Fibroblast of pulmonary artery (primary cell): ENCODE data around the gene CASP7.

ENCODE experiments used
- DNase-seq: peaks from one replicate; pipeline ENCODE4 v3.0.0-alpha.2; 2010; ENCODE audit warnings: low read depth
- H3K4me3 ChIP-seq: replicated peaks from 2 replicates; pipeline ENCODE4 v1.5.1; 2011; ENCODE audit warnings: low read depth, mild to moderate bottlenecking, control low read depth, low read length, moderate library complexity
- TF ChIP-seq, protein P1 (sequence below): IDR thresholded peaks from 2 replicates; pipeline ENCODE4 v1.5.1; 2011; ENCODE audit warnings: mild to moderate bottlenecking, control low read depth, low read length, inconsistent platforms; ENCODE audit errors: missing control alignments

CASP7 gene

DNA sequence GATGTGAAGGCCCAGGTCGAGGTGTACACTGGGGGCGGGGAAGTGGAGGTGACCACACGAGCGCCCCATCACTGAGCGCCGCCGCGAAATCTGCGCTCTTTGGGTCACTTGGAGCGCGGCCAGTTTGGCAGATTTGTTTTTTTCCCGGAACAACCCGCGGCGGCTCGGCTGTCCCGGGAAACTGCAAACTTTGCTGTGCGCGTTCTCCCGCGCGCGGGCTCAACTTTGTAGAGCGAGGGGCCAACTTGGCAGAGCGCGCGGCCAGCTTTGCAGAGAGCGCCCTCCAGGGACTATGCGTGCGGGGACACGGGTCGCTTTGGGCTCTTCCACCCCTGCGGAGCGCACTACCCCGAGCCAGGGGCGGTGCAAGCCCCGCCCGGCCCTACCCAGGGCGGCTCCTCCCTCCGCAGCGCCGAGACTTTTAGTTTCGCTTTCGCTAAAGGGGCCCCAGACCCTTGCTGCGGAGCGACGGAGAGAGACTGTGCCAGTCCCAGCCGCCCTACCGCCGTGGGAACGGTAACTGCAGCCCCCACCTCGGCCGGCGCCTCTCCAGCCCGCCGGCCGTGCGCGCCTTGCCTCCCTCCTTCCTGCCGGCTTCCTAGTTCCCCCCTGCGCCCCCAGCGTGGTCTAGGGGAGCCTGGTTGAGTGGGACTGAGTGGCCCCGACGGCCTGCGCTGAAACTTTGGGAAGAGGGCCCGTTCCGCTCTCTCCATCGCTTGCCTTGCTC lies at the start of gene CASP7:
Gene CASP7 (plus strand): TSS at position 450 of the 727 bp plus-strand sequence. CDS start 17,582 bp downstream, outside the sequence.
- H3K4me3 ChIP-seq = peak within 1 kb of the TSS; percentile 96
- TF ChIP-seq, protein P1, sequence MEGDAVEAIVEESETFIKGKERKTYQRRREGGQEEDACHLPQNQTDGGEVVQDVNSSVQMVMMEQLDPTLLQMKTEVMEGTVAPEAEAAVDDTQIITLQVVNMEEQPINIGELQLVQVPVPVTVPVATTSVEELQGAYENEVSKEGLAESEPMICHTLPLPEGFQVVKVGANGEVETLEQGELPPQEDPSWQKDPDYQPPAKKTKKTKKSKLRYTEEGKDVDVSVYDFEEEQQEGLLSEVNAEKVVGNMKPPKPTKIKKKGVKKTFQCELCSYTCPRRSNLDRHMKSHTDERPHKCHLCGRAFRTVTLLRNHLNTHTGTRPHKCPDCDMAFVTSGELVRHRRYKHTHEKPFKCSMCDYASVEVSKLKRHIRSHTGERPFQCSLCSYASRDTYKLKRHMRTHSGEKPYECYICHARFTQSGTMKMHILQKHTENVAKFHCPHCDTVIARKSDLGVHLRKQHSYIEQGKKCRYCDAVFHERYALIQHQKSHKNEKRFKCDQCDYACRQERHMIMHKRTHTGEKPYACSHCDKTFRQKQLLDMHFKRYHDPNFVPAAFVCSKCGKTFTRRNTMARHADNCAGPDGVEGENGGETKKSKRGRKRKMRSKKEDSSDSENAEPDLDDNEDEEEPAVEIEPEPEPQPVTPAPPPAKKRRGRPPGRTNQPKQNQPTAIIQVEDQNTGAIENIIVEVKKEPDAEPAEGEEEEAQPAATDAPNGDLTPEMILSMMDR = no peak
- peak; percentile 74 for DNase-seq

DNA sequence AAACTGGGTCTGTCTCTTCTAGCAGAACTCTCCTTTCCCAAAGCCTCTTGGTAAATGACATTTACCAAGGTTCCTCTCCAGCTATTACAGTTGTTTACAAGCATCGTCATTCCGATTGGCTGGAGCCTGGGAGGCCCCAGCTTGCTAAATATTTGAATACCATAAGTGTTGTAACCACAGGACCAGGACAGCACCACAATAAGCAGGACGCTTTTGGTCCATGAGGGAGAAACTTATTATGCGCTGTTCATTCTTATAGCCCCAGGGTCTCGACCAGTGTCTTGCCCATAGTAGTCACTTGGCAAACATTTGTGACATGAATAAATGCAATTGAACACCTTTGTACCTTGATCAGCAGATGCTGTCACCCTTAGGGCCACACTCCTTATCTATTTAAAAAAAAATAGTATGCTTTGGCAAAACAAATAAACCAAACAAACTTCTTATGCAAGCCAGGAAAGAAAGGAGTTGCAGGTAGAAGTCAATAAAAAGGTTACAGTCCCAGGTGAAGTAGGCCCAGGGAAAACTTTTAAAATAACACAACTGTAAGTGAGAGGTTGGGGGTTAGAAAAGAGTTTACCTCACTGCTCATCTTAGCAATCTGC lies 48.7 kb upstream of the CASP7 start:
- TF ChIP-seq, protein P1 = no peak
- no peak for DNase-seq
- no peak overlapping the region for H3K4me3 ChIP-seq

DNA sequence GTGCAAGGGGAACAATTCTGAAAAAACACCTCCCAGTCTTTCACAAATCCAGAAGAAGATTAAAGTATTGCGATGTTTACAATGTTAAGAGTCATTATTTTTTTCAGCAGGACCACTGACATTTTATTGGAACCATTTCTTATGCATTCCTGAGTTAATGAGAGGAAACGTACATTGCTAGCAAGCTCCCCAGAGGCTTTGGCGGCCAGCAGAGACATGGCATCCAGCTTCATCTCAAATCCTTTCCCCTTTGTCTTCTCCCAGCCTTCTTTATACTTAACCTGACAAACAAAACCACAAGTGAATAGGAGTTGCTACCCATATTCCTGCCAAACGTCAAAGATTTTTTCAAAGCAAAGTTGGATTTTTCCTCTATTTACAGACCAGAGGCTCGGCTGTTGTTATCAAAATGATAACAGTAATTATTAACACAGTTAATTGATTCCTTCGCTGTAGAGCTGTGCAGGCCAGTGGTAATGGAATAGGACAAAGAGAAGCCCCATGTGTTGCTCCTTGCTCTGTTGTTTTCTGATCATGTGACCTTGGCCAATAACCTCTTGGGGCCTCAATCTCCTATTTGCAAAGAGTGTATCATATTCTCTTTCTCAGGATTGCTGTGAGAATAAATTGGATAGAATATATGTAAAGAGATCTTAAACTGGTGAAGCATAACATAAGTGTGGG lies 47.9 kb upstream of the CASP7 start:
- H3K4me3 ChIP-seq = no peak overlapping the region
- TF ChIP-seq, protein P1 = no peak
- no peak for DNase-seq

DNA sequence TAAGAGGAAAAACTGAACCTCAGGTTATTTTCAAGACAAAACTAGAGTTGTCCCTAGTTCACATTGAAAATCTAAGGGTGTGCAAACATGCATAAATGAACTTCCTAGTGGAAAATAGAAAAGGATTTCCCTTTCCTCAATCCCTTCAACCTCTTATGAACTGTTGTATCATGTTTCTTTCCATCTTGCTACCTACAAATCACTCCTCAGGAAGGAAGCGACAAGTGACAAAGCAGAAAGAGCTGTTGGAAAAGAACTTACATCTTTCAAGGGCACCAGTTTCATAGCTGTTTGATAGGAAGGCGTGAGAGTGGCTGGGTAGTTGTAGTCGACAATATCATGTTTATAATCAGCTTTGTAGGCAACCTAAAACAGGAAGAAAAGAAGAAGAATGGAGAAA lies 39.7 kb upstream of the CASP7 start:
- DNase-seq = no peak
- TF ChIP-seq, protein P1 = no peak
- H3K4me3 ChIP-seq = no peak overlapping the region

DNA sequence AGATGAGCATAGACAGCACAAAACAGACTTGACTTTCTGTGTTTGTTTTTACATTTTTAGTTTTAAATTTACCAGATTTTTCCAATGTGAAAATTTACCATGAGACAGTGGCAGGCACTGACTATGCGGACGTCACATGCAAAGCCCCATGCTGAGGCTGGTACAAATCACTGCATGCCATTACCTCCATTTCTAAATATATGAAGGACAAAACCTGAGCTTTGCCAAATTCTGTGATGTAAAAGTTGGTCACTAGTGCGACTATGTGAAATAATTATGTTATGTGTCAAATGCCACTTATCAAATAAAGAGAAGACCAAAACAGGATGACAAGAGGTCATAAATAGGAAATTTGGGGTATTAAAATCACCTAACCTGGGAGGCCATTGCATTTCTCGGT lies 38.0 kb upstream of the CASP7 start:
- no peak for DNase-seq
- H3K4me3 ChIP-seq = no peak overlapping the region
- TF ChIP-seq, protein P1 = no peak

DNA sequence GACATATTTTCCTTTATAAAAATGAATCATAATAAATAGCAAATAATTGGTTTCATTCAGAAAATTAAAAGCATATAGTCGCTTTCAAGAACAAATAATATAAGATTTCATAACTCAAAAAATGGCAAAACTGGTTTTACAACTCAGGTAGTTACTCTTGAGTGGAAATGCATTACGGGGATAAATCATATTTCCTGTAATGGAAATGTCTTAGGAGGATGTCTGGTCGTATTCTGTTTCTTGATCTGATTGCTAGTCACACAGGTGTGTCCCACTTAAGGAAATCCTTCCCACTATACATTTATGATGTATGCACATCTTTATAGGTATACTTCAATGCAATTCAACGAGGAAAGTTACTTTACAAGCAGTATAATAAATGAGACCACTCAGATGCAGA lies 36.5 kb upstream of the CASP7 start:
- TF ChIP-seq, protein P1 = no peak
- H3K4me3 ChIP-seq = no peak overlapping the region

More for the DNA sequence above, 36.5 kb upstream of the CASP7 start:
- DNase-seq = no peak
